Ovary (tissue), 9 donors: ENCODE results near the gene FAM13A. TPM values are rescaled to one million over a fixed set of nuclear protein-coding genes. Genes with fewer than 3 reads are reported as not detected.

Source experiments
- DNase-seq, 5 donors: peaks; one replicate each; pipeline ENCODE4 v3.0.0-alpha.2; 2019 to 2020
- H3K27ac ChIP-seq, 2 donors: fragments of 200-600 bp; one replicate each; pipeline versions ENCODE4 v1.5.1 to v1.8.0; 2019 to 2022
- H3K27me3 ChIP-seq: fragments of 200-600 bp; one replicate; pipeline ENCODE4 v1.8.0; 2022
- H3K36me3 ChIP-seq: fragments of 200-600 bp; sonication (generic); one replicate; pipeline ENCODE4 v1.5.1; 2019
- H3K4me1 ChIP-seq: one replicate; pipeline ENCODE4 v1.8.1; 2013; ENCODE audit warnings: mild to moderate bottlenecking, moderate library complexity; ENCODE audit not compliant: insufficient read depth
- H3K4me3 ChIP-seq: fragments of 200-600 bp; sonication (generic); one replicate; pipeline ENCODE4 v1.5.1; 2017
- H3K9me3 ChIP-seq, 2 donors: fragments of 200-600 bp in 1 of 2; sonication (generic) in 1 of 2; one replicate each; pipeline versions ENCODE4 v1.5.1 to v1.8.1; 2013 to 2019; ENCODE audit warnings: mild to moderate bottlenecking in 1 of 2, moderate library complexity in 1 of 2
- CTCF ChIP-seq, 3 donors: fragments of 450-650 bp in 2 of 3; fragments of 200-600 bp in 1 of 3; IDR thresholded peaks; one replicate each; pipeline versions ENCODE4 v1.5.1 to v1.8.0; 2016 to 2022; ENCODE audit warnings: antibody characterized with exemption in 3 of 3, mild to moderate bottlenecking in 1 of 3
- EP300 ChIP-seq: sonication (generic); formaldehyde crosslinking; IDR thresholded peaks from one replicate; pipeline ENCODE4 v1.6.1; 2017; ENCODE audit warnings: antibody characterized with exemption
- POLR2A ChIP-seq: fragments of 450-650 bp; IDR thresholded peaks from one replicate; pipeline ENCODE4 v1.6.1; 2017; ENCODE audit warnings: antibody characterized with exemption, mild to moderate bottlenecking, moderate library complexity
- WGBS, 3 donors: extraction: QIAGEN DNeasy Blood & Tissue Kit in 1 of 3; methylation state at CpG; one replicate each; pipeline versions ENCODE4 v1.1.5 to v1.1.7; 2013 to 2017; 5-methylcytosine and 5-hydroxymethylcytosine counted together
- intact Hi-C, 4 donors: fragments of 100-400 bp; cut with DNase I; formaldehyde crosslinking; loops; one replicate each; pipeline versions ENCODE4 v1.11.0 to v1.15.1; 2022 to 2023
- polyA plus RNA-seq, 2 donors: library from polyadenylated mRNA; stranded (reverse); fragments of 200-250 nt in 1 of 2; fragments of 350-450 nt in 1 of 2; fragmentation: Illumina TruSeq in 1 of 2; extraction: RNeasy Lipid Tissue Mini Kit (QIAGEN cat#74804) in 1 of 2; gene quantifications; one replicate each; pipeline ENCODE4 v1.2.3, GENCODE V29; 2013 to 2014
- total RNA-seq, 7 donors: library from RNA; depleted of rRNA in 2 of 7; stranded (reverse); fragments of >200 nt in 2 of 7; fragmentation: NEBNext Ultra II Directional in 3 of 7; extraction: Animal tissue kit (Norgen Biotek cat#: 25700) in 3 of 7; gene quantifications; one replicate each; pipeline versions ENCODE4 v1.1.0 to v1.2.4, GENCODE V29; 2016 to 2023
- donor health status: DM: no; HTN: no; CAD: no; lungs with moderate emphysema.
- donor health status: DM: no; HTN: no; CAD: no.
- donor health status: Bipolar disorder and iron deficiency.
- donor health status: DM: yes; HTN: yes; CAD: no.
- donor health status: DM: no; HTN: no; CAD: no.
- donor health status: DM: yes; HTN: yes; CAD: no.

The FAM13A gene
- total and polyA plus RNA-seq, 9 donors, result 16.7 to 51.8 (median 38.0) TPM

- intact Hi-C loops, result no loop called here
- no peaks in the 10 kb centered on the region for H3K36me3 ChIP-seq
- TF ChIP-seq CTCF (IDR thresholded peaks at IDR 0.05), result no peak
- TF ChIP-seq EP300, result no peak
- TF ChIP-seq POLR2A, result no peak
- no peak for DNase-seq
- H3K27ac ChIP-seq, result no peak overlapping the region
- no peaks in the 10 kb centered on the region for H3K27me3 ChIP-seq
- H3K4me1 ChIP-seq, result no peaks in the 10 kb centered on the region
- no peak overlapping the region for H3K4me3 ChIP-seq
- H3K9me3 ChIP-seq, result no peaks in the 10 kb centered on the region
These were observed 299.9 kb downstream of the FAM13A start for GRCh38 chr4:88757067-88757466.

GRCh38 chr4:88756149-88756548 is 300.8 kb downstream of the FAM13A start:
- Histone ChIP-seq H3K27me3 (no peaks in the 10 kb centered on the region), H3K9me3 (no peaks in the 10 kb centered on the region), H3K36me3 (no peaks in the 10 kb centered on the region), H3K4me1 (no peaks in the 10 kb centered on the region), H3K27ac (no peak overlapping the region), H3K4me3 (no peak overlapping the region)
- TF ChIP-seq POLR2A (no peak), EP300 (no peak), CTCF (IDR thresholded peaks at IDR 0.05) (no peak)
- intact Hi-C loops, result no loop called here
- no peak for DNase-seq
- 94 to 98% (median 97%) methylated on average over 5 of the region's 5 CpGs for WGBS, 3 donors

DNA sequence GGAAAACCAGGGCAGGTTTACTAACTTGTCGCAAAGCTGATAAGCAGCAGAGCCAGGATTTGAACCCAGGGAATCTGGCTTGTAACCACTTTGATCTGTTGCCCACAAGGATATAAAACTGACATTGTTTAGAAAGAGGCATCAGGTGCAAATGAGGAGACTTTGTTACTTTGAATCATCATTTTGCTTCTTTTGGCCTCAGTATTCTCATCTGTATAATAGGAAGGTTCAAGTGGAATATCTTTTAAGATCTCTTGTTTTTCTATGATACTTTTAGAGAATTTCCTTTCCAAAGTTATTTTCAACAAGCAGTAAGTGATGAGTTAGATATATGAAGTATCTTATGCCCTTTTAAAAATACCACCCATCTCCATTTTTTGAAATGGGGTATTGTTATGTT is 301.5 kb downstream of the FAM13A start:
- Histone ChIP-seq H3K27ac (no peak overlapping the region), H3K4me3 (no peak overlapping the region), H3K27me3 (no peaks in the 10 kb centered on the region), H3K4me1 (no peaks in the 10 kb centered on the region), H3K36me3 (no peaks in the 10 kb centered on the region), H3K9me3 (no peaks in the 10 kb centered on the region)
- intact Hi-C loops, result no loop called here
- no peak for TF ChIP-seq CTCF (IDR thresholded peaks at IDR 0.05)
- TF ChIP-seq POLR2A, result no peak
- TF ChIP-seq EP300, result no peak
- no peak for DNase-seq
- 96 to 98% (median 97%) methylated on average over 1 of the region's 1 CpG for WGBS, 3 donors

GRCh38 chr4:88754796-88755195 is 302.2 kb downstream of the FAM13A start:
- intact Hi-C loops, result no loop called here
- no peak for TF ChIP-seq CTCF (IDR thresholded peaks at IDR 0.05)
- no peak for TF ChIP-seq EP300
- TF ChIP-seq POLR2A, result no peak

More at GRCh38 chr4:88754796-88755195, 302.2 kb downstream of the FAM13A start:
- WGBS, 3 donors, result 97 to 99% (median 97%) methylated on average over 3 of the region's 3 CpGs
- Histone ChIP-seq H3K27me3 (no peaks in the 10 kb centered on the region), H3K4me3 (no peak overlapping the region), H3K36me3 (no peaks in the 10 kb centered on the region), H3K27ac (no peak overlapping the region), H3K4me1 (no peaks in the 10 kb centered on the region), H3K9me3 (no peaks in the 10 kb centered on the region)
- DNase-seq, result no peak
